ENCODE results near the gene PSMD5. TPM values are rescaled to one million over a fixed set of nuclear protein-coding genes. Genes with fewer than 3 reads are reported as not detected.

The PSMD5 gene
- total RNA-seq, 2 experiments from 2014 or later, result 52.3 to 55.3 TPM

DNA sequence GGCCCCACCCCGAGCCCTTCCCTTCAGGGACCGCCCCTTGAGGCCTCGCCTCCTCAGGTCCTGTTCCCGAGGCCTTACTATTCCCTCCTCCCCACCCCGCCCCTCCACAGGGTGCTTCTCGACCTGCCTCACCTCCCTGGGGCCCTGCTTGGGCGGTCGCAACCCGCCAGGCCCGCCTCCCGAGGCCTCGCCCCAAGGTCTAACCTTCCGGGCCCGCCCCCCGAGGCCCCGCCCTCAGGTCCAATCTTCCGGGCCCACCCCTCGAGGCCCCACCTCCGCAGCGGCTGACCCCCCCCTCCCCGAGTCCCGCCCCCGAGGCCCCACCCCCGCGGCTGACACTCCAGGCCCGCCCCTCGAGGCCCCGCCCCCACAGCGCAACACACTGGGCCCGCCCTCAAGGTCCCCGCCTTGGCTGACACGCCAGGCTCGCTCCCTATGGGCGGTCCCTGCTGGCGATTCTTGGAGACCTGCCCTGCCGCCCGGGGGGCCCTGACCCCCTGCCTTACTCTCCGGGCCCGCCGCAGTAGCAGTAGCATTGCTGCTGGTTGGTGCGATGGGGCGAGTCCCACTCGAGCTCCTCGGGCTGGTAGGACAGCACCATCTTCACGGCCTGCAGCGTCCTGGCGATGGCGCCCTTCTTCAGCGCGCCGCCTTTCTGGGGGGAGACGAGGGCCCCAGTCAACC, 26.1 kb upstream of the PSMD5 start:
- intact Hi-C loops (cut with micrococcal nuclease), result no loop called here
- H3K27me3 Mint-ChIP-seq, result no peaks in the 10 kb centered on the region
- ATAC-seq (peak; percentile 91), DNase-seq (peak; percentile 98)
- H3K36me3 Mint-ChIP-seq (ENCODE audit: low read depth), result peaks cover 79% of the 10 kb centered on the region
- TF ChIP-seq, protein P1, sequence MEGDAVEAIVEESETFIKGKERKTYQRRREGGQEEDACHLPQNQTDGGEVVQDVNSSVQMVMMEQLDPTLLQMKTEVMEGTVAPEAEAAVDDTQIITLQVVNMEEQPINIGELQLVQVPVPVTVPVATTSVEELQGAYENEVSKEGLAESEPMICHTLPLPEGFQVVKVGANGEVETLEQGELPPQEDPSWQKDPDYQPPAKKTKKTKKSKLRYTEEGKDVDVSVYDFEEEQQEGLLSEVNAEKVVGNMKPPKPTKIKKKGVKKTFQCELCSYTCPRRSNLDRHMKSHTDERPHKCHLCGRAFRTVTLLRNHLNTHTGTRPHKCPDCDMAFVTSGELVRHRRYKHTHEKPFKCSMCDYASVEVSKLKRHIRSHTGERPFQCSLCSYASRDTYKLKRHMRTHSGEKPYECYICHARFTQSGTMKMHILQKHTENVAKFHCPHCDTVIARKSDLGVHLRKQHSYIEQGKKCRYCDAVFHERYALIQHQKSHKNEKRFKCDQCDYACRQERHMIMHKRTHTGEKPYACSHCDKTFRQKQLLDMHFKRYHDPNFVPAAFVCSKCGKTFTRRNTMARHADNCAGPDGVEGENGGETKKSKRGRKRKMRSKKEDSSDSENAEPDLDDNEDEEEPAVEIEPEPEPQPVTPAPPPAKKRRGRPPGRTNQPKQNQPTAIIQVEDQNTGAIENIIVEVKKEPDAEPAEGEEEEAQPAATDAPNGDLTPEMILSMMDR (IDR thresholded peaks at IDR 0.05), result peak; percentile 51
- H3K27ac Mint-ChIP-seq, result peak overlapping the region; percentile 97
- no peaks in the 10 kb centered on the region for H3K9me3 Mint-ChIP-seq
- ChIA-PET CTCF (interaction anchor here (0.7 to 2.8 kb wide), 16 partner anchors 9 to 119 kb away, joined by 3 to 11 read pairs (median 6); partner anchors contain the start of gene TRAF1), POLR2A (interaction anchor here (1.1 to 67.1 kb wide), 5 partner anchors 10 to 207 kb away, joined by 3 to 2439 read pairs (median 6); partner anchors contain the start of genes PSMD5 and TRAF1)
- peak overlapping the region; percentile 81 for H3K4me3 Mint-ChIP-seq
- H3K4me1 Mint-ChIP-seq (ENCODE audit: low read depth), result peaks cover 47% of the 10 kb centered on the region

DNA sequence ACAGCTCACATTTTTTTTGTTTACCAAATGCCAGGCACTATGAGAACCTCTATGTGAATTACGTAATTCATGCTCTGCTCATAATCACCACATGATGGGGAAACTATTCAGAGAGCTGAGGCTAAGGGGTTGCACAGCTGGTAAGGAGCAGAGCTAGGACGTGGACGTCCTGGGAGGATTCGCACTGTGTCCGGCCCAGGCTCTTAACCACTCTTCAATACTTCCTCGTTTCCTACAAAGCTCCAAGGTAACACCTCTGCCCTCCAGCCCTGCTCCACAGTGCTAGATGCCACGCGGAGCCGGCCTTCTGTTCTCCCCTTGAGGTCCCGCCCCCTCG, 25.6 kb upstream of the PSMD5 start:
- DNase-seq (no peak), ATAC-seq (peak; percentile 0)
- POLR2A ChIA-PET, result interaction anchor here (0.6 to 67.1 kb wide), 5 partner anchors 9 to 75 kb away, joined by 3 to 2439 read pairs (median 6); partner anchors contain the start of genes FBXW2, PSMD5 and TRAF1
- TF ChIP-seq, protein P1 (IDR thresholded peaks at IDR 0.05), result no peak
- Mint-ChIP-seq H3K36me3 (ENCODE audit: low read depth) (peaks cover 77% of the 10 kb centered on the region), H3K27ac (peak overlapping the region; percentile 63), H3K4me3 (peak overlapping the region; percentile 62), H3K27me3 (no peaks in the 10 kb centered on the region), H3K9me3 (no peaks in the 10 kb centered on the region), H3K4me1 (ENCODE audit: low read depth) (peaks cover 42% of the 10 kb centered on the region)
- intact Hi-C loops (cut with micrococcal nuclease), result no loop called here
- CTCF ChIA-PET, result interaction anchor here (0.8 to 2.8 kb wide), 8 partner anchors 18 to 68 kb away, joined by 3 to 11 read pairs (median 6); no protein-coding TSS in a partner anchor

DNA sequence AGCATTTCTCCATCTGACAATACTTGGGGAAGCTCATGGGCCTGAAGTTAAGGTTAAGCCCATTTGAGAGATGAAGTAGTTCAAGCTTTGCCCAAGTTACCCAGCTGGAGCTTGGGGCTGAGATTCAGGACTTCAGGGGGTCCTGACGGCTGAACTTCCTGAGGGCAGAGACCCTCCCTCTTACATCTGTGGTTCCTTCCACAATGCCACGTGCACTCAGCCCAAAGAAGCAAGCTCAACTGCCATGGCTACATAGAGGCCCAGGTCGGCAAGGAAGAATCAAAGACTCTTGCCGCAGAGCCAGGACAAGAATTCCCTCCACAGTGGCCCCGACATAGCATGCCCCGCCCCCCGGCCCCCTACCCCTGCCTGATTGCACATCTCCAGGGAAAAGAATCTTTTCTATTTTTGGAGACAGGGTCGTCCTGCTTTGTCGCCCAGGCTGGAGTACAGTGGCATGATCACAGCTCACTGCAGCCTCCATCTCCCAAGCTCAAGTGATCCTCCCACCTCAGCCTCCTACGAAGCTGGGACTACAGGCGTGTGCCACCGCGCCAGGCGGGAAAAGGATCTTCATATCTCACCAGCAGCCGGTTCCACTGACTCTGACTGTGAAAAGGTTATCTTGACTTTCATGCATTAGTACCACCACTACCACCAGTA, 25.1 kb upstream of the PSMD5 start:
- peak overlapping the region; percentile 62 for H3K4me3 Mint-ChIP-seq
- ChIA-PET POLR2A (interaction anchor here (0.6 to 67.1 kb wide), 6 partner anchors 9 to 74 kb away, joined by 3 to 2439 read pairs (median 4); partner anchors contain the start of genes FBXW2, PSMD5 and TRAF1), CTCF (interaction anchor here (0.8 to 2.8 kb wide), 10 partner anchors 12 to 114 kb away, joined by 3 to 11 read pairs (median 5); no protein-coding TSS in a partner anchor)
- TF ChIP-seq, protein P1 (IDR thresholded peaks at IDR 0.05), result no peak
- no peaks in the 10 kb centered on the region for H3K9me3 Mint-ChIP-seq
- peaks cover 77% of the 10 kb centered on the region for H3K36me3 Mint-ChIP-seq (ENCODE audit: low read depth)
- intact Hi-C loops (cut with micrococcal nuclease), result no loop called here
- DNase-seq (no peak), ATAC-seq (no peak)
- peak overlapping the region; percentile 63 for H3K27ac Mint-ChIP-seq
- H3K27me3 Mint-ChIP-seq, result no peaks in the 10 kb centered on the region
- peaks cover 37% of the 10 kb centered on the region for H3K4me1 Mint-ChIP-seq (ENCODE audit: low read depth)

DNA sequence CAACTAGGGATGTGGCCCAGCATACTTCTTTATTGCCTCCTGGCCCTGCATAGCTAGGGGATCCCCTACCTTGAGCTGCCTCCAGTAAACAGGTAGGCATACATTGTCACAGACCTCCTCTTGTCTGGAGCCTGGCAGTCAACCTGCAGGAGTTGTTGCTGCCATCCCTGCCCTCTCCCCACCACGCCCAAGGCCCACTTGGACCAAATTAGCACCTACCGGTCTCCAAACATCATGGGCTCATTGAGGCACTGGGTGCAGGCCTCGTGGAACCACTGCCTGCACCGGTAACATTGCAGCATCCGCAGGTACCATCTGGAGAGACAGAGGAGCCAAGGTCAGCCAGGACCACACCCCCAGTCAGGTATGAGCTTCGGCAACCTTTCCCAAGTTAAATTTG, 23.9 kb upstream of the PSMD5 start:
- H3K4me3 Mint-ChIP-seq, result no peak overlapping the region
- peaks cover 30% of the 10 kb centered on the region for H3K4me1 Mint-ChIP-seq (ENCODE audit: low read depth)
- ChIA-PET POLR2A (interaction anchor here (1.4 to 67.1 kb wide), 3 partner anchors 14 to 45 kb away, joined by 3 to 2439 read pairs (median 231); partner anchors contain the start of genes PSMD5 and TRAF1), CTCF (interaction anchor here (1.3 to 2.1 kb wide), 5 partner anchors 11 to 115 kb away, joined by 3 to 7 read pairs (median 5); no protein-coding TSS in a partner anchor)
- H3K36me3 Mint-ChIP-seq (ENCODE audit: low read depth), result peaks cover 74% of the 10 kb centered on the region
- TF ChIP-seq, protein P1 (IDR thresholded peaks at IDR 0.05), result no peak
- intact Hi-C loops (cut with micrococcal nuclease), result no loop called here
- H3K9me3 Mint-ChIP-seq, result no peaks in the 10 kb centered on the region
- H3K27ac Mint-ChIP-seq, result no peak overlapping the region
- DNase-seq (no peak), ATAC-seq (no peak)
- H3K27me3 Mint-ChIP-seq, result no peaks in the 10 kb centered on the region

All from activated CD8-positive, alpha-beta T cell treated with anti-CD3 and anti-CD28 coated beads for 36 hours (primary cell).